Activated T-helper 2 cell treated with anti-CD3 and anti-CD28 coated beads, Interferon-gamma antibody, Interleukin-2, Interleukin-4, amounts not matched to agents 10 μg/mL and 5 μg/mL and 100 μg/mL, durations not matched to agents 14 hours and 24 hours and 36 hours (primary cell): ENCODE data around the gene OR8K1. TPM values are rescaled to one million over a fixed set of nuclear protein-coding genes. Genes with fewer than 3 reads are reported as not detected.

ENCODE experiments used
- total RNA-seq: library from RNA; stranded (reverse); gene quantifications from 2 replicates; pipeline ENCODE4 v1.2.3, GENCODE V29; 2022

The OR8K1 gene
- total RNA-seq, 1 donor from 2014 or later = not detected

Other genes with a start within 250 kb of the OR8K1 start
- not detected in 2 replicates for gene OR8H2, start 242.4 kb upstream of the OR8K1 start, total RNA-seq
- gene OR8H3, start 223.7 kb upstream of the OR8K1 start, total RNA-seq = not detected in 2 replicates
- gene OR8J3, start 205.8 kb upstream of the OR8K1 start, total RNA-seq = not detected in 2 replicates
- gene OR8K5, start 185.7 kb upstream of the OR8K1 start, total RNA-seq = not detected in 2 replicates
- gene OR5J2, start 169.4 kb upstream of the OR8K1 start, total RNA-seq = not detected in 2 replicates
- not detected in 2 replicates for gene OR5T2, start 111.8 kb upstream of the OR8K1 start, total RNA-seq
- not detected in 2 replicates for gene OR5T3, start 93.8 kb upstream of the OR8K1 start, total RNA-seq
- gene OR5T1, start 71.9 kb upstream of the OR8K1 start, total RNA-seq = not detected in 2 replicates
- not detected in 2 replicates for gene OR8H1, start 53.8 kb upstream of the OR8K1 start, total RNA-seq
- gene OR8K3, start 30.9 kb upstream of the OR8K1 start, total RNA-seq = not detected in 2 replicates
- gene OR8J1, start 8.3 kb downstream of the OR8K1 start, total RNA-seq = not detected in 2 replicates
- gene OR8U1, start 29.6 kb downstream of the OR8K1 start, total RNA-seq = not detected in 2 replicates
- not detected in 2 replicates for gene OR5AL1, start 66.7 kb downstream of the OR8K1 start, total RNA-seq
- not detected in 2 replicates for gene OR5M3, start 127.3 kb downstream of the OR8K1 start, total RNA-seq
- not detected in 2 replicates for gene OR5M8, start 145.3 kb downstream of the OR8K1 start, total RNA-seq
- gene OR5M11, start 197.2 kb downstream of the OR8K1 start, total RNA-seq = not detected in 2 replicates
- not detected in 2 replicates for gene OR5M10, start 231.7 kb downstream of the OR8K1 start, total RNA-seq